ENCODE results near the gene CASP6.

GRCh38 chr4:109735566-109736365 lies 32.5 kb upstream of the CASP6 start:
- TF ChIP-seq FOXP2 (optimal IDR thresholded peaks at IDR 0.05; ENCODE audit: borderline replicate concordance, extremely low read depth, extremely low read length, insufficient read depth) (no peak), POLR2AphosphoS5 (IDR thresholded peaks at IDR 0.05; ENCODE audit: low read depth, low read length) (no peak), TAF1 (IDR thresholded peaks at IDR 0.05; ENCODE audit: borderline replicate concordance, insufficient read depth, low read length) (no peak)

Data from PFSK-1 (cell line).